HG03139 (cell line): ENCODE data around the gene PIMREG.

Source experiments
- ATAC-seq: cut with Tn5 transposase; IDR thresholded peaks from one replicate; pipeline ENCODE4 v1.9.1; 2021; ENCODE audit not compliant: unreplicated experiment

PIMREG gene

DNA sequence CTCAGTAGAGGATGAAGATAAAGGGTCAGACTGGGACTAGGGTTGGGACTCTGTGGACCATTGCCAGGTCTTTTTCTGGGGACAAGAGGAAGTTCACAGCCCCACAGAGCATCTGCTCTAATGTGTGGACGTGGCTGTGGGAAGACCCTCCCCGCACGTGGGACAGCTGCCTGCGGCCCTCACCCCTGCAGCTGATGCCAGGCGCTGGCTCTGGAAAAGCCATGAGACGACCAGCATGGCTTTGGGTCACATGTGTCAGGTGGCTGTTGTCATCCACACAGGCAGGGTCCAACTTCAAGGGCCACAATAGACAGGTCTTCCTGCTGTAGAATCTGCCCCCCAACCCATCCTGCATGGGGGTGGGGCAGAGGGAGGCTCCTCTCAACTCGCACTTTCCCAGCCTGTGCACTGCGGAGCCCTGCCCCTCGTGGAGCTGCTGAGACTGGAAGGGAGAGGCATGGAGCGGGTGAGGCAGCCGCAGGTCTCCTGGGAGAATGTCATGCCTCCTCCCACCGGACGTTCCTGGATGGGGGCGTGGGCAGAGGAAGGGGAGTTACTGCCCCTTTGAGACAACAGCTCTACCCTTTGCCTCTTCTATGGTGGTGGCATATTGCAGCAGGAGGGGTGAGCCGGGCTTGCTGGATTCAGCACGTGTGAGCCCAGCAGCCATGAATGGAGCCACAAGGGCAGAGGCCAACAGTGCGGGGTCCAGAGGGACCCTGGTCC, 53.4 kb downstream of the PIMREG start:
- ATAC-seq = no peak

DNA sequence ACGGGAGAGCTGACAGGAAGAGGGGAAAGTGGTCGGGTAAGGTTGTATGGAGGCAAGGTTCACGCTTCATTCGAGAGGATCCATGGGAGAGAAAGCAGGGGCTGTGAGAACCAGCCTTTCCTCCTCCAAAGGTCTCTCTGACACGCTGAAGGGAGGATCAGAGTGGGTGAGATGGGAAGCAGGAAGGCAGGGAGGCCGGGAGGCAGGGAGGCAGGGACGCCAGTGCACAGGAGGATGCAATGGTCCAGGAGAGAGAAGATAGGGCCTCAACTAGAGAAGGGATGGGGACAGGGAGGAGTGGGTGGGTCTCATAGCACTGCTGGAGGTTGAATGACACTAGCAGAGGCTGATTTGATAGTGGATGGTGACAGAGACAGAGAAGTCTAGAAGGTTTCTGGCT, 54.1 kb downstream of the PIMREG start:
- ATAC-seq = no peak

DNA sequence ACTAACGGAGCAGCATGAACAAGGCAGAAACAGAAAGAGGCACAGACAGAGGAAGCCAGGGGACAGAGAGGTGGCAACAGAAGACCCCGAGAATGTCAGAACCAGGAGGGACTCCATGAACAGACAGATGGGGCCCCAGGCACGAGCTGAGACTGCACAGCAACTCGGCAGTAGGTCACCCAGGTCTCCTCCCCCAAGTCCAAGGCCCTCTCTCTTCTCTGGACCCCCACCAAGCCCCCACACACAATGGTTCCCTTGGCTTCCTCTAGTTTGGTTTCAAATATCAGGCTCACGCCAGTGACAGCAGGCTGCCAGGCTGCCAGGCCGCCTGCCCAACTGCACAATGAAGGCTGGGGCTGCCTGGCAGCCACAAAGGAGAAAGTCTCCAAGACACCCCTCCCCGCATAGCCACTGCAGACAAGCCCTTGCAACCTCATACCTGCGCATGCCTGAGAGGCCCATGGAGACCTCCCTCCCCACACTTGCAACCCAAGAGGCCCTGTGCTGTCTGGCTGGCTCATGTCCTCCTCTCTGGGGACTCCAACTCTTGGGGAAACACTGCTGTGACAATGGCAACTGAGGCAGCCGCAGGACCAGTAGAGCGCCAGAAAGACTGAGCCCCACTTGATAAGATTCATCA, 54.8 kb downstream of the PIMREG start:
- ATAC-seq = no peak
